ENCODE measurements around the gene KDM4D. TPM values are rescaled to one million over a fixed set of nuclear protein-coding genes. Genes with fewer than 3 reads are reported as not detected.
"Not testable (repeated sequence)": the region's sequence is repeated elsewhere in the genome, so short reads cannot be mapped to it uniquely, and the experiment has no call there.

The KDM4D gene
- total RNA-seq, 1 experiment from 2014 or later: 0.30 TPM

DNA sequence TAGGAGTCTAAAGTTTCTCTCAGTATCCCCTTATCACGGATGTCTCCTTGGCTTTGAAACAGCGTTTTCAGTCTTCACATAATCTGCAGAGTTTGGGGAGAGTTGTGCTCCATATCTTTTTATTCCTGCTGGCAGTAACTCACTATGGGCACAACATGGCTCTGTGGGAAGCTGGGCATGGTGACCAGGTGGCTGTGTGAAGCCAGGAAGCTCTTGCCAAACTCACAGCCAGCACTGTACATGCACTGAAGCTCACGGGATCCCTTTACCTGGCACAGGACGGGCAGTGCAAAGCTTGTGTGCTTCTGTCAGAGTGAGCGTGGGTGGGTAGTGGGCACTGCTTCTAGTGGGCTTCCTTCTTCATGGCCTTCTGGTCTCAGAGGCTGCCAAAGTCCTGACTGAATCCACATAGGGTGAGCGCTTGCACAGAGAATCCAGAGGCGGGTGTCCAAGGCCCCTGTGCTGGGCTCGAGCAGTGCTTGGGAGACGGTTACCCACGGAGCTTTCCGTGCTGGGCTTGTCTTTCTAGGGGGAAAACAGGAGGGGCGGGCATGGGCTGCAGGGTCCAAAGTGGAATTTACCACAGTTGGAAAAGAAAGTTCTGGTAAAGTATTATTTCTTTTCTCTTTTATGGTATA, 40.8 kb downstream of the KDM4D start:
- in situ Hi-C loops (cut with HindIII; ENCODE audit: low pct_unique_long_range_greater_than_20kb, low sequenced_read_pairs): no loop called here
- DNase-seq (ENCODE audit: low read depth): no peak

DNA sequence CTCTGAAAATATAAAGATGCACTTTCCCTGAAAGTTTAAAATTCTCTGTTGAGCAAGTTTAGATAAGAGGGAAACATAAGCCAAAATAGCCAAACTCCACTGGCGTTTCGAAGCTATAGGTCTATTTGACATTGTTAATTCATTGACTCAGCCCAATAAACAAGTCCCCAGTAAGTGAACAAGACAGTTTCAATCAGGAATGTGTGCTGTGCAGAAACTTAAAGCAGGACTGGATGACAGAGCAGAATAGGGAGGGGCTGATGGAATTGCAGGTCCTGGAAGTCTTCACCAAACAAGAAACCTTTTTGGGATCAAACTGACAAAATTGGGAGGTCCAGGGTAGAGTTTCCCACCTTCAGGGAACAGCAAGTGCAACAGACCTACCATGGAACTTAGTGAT, 42.6 kb downstream of the KDM4D start:
- no peak for DNase-seq (ENCODE audit: low read depth)
- in situ Hi-C loops (cut with HindIII; ENCODE audit: low pct_unique_long_range_greater_than_20kb, low sequenced_read_pairs): no loop called here

DNA sequence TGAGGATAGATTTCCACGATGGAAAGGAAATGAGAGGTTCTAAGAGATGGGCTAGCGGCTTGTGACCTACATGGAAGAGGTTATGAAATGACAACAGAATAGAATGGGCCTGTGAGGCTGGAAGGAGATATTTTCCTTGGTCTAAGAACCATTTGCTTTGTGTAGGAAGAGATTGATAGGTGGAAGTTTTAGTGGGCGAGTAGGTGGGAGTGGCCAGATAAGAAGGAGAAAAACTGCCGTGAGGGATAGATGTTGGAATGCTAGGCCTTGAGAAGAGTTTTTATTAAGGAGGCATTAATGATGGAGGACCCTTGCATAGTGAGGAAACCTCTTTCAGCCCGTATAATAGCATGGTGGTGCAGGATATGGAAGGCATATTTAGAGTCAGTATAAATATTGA, 48.0 kb downstream of the KDM4D start:
- in situ Hi-C loops (cut with HindIII; ENCODE audit: low pct_unique_long_range_greater_than_20kb, low sequenced_read_pairs); DNase-seq (ENCODE audit: low read depth): not testable (repeated sequence)

DNA sequence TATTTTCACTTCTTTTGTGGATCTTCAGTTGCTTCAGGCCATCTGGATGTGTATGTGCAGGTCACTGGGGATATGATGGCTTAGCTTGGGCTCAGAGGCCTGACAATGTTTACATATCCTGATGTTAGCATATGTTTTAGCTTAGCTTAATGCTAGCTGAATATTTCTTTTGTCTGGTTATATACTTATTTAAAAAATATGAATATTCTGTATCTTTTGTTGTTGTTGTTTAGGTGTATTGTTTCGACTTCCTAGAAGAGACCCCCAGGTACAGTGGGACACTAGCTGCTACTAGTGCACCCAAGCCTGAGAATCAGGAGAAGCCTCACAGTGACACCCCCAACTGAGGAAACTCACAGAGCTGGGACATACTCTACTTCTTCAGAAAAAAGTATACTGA, 51.4 kb downstream of the KDM4D start, which contains the start of gene KDM4E:
TSS of gene KDM4E (plus strand) at position 301 of the 400 bp plus-strand sequence. CDS start 300 bp downstream, outside the sequence.
- in situ Hi-C loops (cut with HindIII; ENCODE audit: low pct_unique_long_range_greater_than_20kb, low sequenced_read_pairs): no loop called here

DNA sequence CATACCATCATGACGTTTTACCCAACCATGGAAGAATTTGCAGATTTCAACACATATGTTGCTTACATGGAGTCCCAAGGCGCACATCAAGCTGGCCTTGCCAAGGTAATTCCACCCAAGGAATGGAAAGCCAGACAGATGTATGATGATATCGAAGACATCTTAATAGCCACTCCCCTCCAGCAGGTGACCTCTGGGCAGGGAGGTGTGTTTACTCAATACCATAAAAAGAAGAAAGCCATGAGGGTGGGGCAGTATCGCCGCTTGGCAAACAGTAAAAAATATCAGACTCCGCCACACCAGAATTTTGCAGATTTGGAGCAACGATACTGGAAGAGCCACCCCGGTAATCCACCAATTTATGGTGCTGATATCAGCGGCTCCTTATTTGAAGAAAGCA, 52.1 kb downstream of the KDM4D start:
- DNase-seq (ENCODE audit: low read depth); in situ Hi-C loops (cut with HindIII; ENCODE audit: low pct_unique_long_range_greater_than_20kb, low sequenced_read_pairs): not testable (repeated sequence)

More for the DNA sequence above, 51.4 kb downstream of the KDM4D start, which contains the start of gene KDM4E:
- DNase-seq (ENCODE audit: low read depth): no peak

DNA sequence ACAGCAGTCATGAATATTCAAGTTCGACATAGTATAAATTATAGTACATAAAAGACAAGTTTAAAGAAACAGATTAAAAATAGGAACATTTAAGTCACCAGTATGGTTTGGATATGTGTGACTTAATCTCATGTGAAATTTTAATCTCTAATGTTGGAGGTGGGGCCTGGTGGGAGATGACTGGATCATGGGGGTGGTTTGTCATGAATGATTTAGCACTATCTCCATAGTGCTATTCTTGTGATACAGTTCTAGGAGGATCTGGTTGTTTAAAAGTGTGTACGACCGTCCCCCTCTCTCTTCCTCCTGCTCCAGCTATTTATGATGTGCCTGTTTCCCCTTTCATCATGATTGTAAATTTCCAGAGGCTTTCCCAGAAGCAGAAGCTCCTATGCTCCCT, 54.8 kb downstream of the KDM4D start:
- DNase-seq (ENCODE audit: low read depth): no peak
- in situ Hi-C loops (cut with HindIII; ENCODE audit: low pct_unique_long_range_greater_than_20kb, low sequenced_read_pairs): no loop called here

DNA sequence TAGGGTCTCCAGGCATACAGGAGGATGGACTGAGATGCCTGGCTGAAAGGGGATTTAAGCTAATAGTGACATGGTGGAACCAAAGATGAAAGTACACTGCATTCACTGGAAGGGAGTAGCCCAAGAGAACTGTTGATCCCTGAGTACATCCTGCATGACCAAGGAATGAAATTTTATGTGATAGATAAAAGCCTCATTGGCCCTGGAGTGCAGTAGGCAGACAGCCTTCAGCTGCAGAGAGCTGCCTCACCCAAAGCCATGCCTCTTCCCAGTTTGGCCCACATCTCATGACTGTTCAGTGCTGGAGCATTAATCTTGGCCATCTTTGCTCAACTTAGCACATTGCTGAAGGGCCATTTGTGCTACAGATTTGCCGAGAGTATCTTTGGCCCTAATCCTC, 59.5 kb downstream of the KDM4D start:
- in situ Hi-C loops (cut with HindIII; ENCODE audit: low pct_unique_long_range_greater_than_20kb, low sequenced_read_pairs): no loop called here
- DNase-seq (ENCODE audit: low read depth): no peak

DNA sequence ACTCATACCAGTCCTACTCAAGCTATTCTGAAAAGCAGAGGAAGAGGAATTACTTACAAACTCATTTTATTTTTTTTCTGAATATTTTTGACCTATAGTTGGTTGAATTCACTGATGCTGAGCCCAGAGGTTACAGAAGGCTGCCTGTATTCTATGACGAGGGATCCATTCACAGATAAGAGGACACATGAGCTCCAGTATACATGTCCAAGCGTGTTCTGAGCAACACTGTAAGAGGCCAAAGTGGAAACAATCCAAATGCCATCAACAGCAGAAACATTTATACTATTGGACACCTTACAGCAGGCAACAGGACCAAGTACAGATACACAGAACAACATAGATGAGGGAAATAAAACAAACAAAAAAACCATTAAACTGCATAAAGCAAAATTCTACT, 61.8 kb downstream of the KDM4D start:
- DNase-seq (ENCODE audit: low read depth): no peak
- in situ Hi-C loops (cut with HindIII; ENCODE audit: low pct_unique_long_range_greater_than_20kb, low sequenced_read_pairs): no loop called here

DNA sequence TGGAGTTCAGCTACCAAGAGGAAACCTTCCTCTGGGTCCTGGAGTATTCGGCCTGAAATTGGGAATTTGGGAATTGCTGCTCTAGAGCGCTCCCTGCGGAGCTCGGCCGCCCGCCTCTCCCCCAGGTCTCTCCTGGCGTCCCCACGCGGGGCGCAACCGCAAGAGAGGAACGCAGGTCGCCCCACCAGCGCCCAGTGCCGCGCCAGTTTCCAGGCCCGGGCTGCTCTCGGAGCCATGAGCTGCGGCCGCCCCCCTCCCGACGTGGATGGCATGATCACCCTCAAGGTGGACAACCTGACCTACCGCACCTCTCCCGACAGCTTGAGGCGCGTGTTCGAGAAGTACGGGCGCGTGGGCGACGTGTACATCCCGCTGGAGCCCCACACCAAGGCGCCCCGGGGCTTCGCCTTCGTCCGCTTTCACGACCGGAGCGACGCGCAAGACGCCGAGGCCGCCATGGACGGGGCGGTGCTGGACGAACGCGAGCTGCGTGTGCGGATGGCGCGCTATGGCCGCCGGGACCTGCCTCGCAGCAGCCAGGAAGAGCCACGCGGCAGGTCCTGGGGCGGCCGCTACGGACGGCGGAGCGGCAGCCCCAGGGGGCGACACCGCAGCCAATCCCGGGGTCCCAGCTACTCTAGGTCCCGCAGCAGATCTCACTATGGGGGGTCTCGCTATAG, 64.0 kb downstream of the KDM4D start:
- in situ Hi-C loops (cut with HindIII; ENCODE audit: low pct_unique_long_range_greater_than_20kb, low sequenced_read_pairs); DNase-seq (ENCODE audit: low read depth): not testable (repeated sequence)

DNA sequence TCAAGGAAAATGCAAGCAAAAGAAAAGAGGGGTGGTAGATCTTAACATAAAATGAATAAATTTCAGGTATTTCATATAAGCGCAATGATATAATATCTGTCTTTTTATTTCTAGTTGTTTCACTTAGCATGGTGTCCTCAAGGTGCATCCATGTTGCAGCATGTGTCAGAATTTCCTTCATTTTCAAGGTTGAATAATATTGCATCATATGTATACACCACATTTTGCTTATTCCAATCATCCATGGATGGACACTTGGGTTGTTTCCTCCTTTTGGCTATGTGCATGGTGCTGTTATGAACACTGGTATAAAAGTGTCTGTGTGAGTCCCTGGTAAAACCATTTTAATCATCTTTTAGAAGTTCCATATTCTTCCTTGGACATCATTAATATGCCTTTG, 68.7 kb downstream of the KDM4D start:
- no peak for DNase-seq (ENCODE audit: low read depth)
- in situ Hi-C loops (cut with HindIII; ENCODE audit: low pct_unique_long_range_greater_than_20kb, low sequenced_read_pairs): no loop called here

DNA sequence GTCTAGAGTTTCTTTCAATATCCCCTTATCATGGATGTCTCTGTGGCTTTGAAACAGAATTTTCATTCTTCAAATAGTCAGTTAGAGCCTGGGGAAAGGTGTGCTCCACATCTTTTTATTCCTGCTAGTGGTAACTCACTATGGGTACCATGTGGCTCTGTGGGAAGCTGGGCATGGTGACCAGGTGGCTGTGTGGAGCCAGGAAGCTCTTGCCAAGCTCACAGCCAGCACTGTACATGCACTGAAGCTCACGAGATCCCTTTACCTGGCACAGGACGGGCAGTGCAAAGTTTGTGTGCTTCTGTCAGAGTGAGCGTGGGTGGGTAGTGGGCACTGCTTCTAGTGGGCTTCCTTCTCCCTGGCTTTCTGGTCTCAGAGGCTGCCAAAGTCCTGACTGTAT, 69.4 kb downstream of the KDM4D start:
- no peak for DNase-seq (ENCODE audit: low read depth)

DNA sequence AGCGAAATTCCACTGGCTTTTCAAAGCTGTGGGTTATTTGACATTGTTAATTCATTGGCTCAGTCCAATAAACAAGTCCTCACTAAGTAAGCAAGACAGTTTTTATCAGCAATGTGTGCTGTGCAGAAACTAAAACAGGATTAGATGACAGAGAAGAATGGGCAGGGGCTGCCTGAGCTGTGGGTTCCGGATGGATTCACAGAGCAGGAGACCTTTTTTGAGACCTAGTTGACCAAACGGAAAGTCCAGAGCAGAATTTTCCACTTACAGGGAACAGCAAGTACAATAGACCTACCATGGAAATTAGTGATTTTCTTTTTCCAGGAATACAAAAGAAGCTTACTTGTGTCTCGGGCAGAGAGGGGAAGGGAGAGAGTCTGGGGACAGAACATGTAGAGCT, 70.5 kb downstream of the KDM4D start:
- in situ Hi-C loops (cut with HindIII; ENCODE audit: low pct_unique_long_range_greater_than_20kb, low sequenced_read_pairs): no loop called here
- no peak for DNase-seq (ENCODE audit: low read depth)

More for the DNA sequence above, 69.4 kb downstream of the KDM4D start:
- in situ Hi-C loops (cut with HindIII; ENCODE audit: low pct_unique_long_range_greater_than_20kb, low sequenced_read_pairs): no loop called here

DNA sequence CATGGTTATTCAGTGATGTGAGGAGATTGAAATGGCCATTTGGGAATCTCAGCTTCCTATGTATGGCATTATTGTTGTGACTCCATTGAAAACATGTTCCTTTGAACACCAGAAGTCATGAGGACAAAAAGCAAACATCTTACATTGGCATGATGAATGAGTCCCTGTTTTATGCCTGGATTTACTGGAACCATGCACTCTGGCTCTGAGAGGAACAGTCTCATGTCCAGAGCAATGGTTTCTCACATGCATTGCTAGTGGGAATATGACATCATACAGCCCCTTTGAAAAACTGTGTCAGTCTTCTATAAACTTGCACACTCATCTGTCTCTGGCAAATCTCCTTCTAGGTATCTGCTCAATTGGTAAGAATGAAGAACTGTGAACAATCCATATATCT, 72.3 kb downstream of the KDM4D start:
- DNase-seq (ENCODE audit: low read depth): no peak
- in situ Hi-C loops (cut with HindIII; ENCODE audit: low pct_unique_long_range_greater_than_20kb, low sequenced_read_pairs): no loop called here

Other genes with a start within 250 kb of the KDM4D start
- gene AMOTL1, start 205.4 kb upstream of the KDM4D start, total RNA-seq (2014; rRNA removed; shearing (Covaris generic); ENCODE audit: low replicate concordance): 7.3 and 8.7 TPM in 2 replicates
- 30.4 and 39.0 TPM in 2 replicates for gene CWC15, start 153 bp upstream of the KDM4D start, total RNA-seq (2014; rRNA removed; shearing (Covaris generic); ENCODE audit: low replicate concordance)
- not detected in 2 replicates for gene KDM4E, start 51.5 kb downstream of the KDM4D start, total RNA-seq (2014; rRNA removed; shearing (Covaris generic); ENCODE audit: low replicate concordance)
- not detected in 2 replicates for gene KDM4F, start 75.7 kb downstream of the KDM4D start, total RNA-seq (2014; rRNA removed; shearing (Covaris generic); ENCODE audit: low replicate concordance)
- 7.6 and 12.6 TPM in 2 replicates for gene SRSF8, start 93.2 kb downstream of the KDM4D start, total RNA-seq (2014; rRNA removed; shearing (Covaris generic); ENCODE audit: low replicate concordance)
- 7.4 and 8.8 TPM in 2 replicates for gene ENDOD1, start 116.1 kb downstream of the KDM4D start, total RNA-seq (2014; rRNA removed; shearing (Covaris generic); ENCODE audit: low replicate concordance)

Data from Caki2 (cell line).